ENCODE results near the gene NFASC. TPM values are rescaled to one million over a fixed set of nuclear protein-coding genes. Genes with fewer than 3 reads are reported as not detected.

NFASC gene
- total RNA-seq, 1 experiment from 2014 or later = 5.8 TPM

DNA sequence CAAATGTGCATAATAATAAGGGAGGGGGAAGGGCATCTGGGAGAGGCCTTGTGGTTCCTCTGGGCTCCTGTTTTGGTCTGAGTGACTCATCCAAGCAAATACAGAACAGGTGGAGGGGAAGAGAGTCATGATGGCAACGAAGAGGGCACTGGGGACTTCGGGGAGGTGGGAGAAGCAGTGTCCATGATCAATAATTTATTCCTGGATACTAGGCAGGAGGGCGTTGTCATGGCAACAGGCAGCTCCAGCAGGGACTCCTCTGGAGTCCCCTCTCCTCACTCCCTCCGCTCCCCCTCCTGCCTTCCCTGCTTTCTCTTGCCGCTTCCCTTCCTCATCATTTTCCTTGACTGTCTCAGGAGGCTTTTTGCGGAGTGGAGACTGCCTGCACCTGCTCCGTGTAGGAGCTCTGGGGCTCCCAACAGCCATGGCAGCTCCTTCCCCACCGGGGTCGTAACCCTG is 12.3 kb upstream of the NFASC start:
- peak; percentile 23 for DNase-seq (ENCODE audit: low read depth)

DNA sequence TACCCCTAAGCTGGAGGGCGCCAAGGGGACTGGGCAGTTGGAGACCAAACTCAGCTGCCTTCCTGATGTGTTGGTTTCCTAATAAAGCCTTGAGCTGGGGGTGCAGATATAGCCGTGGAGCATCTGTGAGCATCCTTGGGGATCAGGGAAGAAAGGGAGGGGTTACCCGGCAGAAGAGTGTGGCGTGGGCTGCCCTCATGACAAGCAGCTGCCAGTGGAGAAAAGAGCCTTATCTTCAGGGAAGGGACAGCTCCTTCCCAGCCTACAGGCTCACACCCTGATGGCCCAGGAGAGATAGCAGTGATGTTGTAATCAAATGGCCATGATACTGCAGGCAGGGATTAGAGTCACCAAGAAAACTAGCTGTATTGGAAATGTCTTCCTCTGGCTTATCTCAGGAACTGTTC is 10.8 kb upstream of the NFASC start:
- DNase-seq (ENCODE audit: low read depth) = no peak

DNA sequence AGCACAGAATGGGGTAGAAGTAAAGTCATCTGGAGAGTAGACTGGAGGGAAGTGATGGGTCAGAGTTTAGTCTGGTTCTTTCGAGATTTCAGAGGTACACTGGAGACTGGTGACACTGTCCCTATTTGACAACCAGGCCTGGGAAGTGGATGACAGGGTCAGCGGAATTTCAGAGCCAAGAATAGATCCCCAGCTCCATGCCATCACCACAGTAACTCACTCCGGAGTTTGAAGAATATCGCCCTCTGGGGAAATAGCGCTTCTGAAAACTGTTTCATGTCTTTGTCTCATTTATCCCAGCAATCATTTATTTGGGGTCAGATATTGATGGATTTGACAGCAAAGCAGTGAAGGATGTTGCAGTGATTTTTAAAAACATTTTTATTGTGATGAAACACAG is 7.6 kb upstream of the NFASC start:
- DNase-seq (ENCODE audit: low read depth) = no peak

DNA sequence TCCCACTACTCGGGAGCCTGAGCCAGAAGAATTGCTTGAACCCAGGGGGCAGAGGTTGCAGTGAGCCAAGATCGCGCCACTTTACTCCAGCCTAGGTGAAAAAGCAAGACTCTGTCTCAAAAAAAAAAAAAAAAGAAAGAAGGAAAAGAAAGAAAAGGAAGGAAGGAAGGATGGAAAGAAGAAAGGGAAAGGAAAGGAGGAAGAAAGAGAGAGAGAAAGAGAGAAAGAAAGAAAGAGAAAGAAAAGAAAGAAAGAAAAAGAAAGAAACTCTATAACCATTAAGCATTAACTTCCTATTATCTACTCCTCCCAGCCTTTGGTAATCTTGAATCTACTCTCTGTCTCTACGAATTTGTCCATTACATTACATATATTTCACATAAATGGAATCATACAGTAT is 6.9 kb upstream of the NFASC start:
- no peak for DNase-seq (ENCODE audit: low read depth)

DNA sequence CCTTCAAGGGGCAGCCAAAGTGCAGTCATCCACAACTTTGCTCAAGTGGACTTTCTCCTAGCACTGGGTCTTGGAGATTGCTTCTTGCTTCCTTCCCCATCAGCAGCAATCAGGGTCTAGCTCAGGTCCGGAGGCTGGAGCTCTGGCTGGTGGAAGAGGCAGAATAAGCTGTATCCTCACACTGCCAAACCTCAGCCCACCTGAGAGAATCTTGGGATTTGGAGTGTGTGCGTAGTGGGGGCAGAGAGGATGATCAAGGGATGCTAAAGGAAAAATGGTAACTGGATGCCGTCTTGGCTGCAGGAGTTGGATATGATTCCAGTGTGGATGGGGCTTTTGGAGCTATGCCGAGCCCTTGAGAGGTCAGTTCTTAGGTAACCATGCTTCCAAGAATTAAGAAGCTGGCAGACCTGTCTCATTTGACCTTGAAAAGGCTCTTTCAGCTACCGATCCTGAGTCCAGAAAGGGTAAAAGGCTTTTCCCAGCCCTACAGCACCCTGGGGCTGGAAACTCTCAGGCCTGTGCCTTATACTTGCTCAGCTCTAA is 4.5 kb upstream of the NFASC start:
- DNase-seq (ENCODE audit: low read depth) = no peak

DNA sequence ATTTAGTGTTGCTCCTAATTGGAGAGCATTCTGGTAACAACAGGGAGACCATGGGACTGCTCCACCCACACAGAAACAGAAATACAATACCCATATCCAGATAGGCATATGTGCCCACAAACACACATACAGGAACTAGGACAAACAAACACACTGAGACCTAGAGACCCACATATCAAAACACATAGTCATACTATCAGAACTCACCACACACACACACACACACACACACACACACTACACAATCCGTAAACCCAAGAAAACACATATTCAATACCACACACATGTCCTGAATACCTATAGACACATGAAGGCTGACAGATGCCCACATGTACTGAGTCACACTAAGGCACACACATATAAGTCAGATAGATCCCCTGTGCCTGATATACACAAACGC is 3.5 kb upstream of the NFASC start:
- no peak for DNase-seq (ENCODE audit: low read depth)

DNA sequence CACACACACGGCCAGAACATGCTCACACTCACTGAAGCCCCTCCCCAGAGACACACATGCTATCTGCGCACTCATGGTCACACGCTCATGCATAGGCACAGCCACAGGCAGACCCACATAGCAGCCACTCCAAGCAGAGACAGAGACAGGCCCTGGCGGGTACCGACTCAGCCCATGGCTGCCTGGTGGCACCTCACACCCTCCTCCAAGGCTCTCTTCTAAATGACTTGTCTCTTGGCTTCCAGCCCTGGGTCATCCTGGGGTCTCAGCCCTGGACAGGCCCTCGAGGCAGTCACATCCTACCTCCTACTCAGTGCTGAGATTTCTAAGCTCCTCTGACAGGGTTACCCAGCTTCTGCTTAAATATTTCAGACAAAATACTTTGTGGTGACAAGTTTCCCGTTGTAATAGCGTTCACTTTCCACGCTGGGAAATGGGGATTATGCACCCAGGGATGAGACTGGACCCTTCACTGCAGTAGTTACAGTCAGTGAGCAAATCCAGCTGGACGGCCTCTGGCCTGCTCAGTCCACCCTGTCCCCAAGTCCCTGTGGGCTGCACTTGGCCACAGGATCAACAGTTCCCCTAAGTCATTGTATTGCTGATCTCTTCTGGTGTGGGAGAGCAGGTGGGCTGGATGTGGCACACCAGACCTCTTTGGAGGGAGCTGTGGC is 2.9 kb upstream of the NFASC start:
- DNase-seq (ENCODE audit: low read depth) = no peak

DNA sequence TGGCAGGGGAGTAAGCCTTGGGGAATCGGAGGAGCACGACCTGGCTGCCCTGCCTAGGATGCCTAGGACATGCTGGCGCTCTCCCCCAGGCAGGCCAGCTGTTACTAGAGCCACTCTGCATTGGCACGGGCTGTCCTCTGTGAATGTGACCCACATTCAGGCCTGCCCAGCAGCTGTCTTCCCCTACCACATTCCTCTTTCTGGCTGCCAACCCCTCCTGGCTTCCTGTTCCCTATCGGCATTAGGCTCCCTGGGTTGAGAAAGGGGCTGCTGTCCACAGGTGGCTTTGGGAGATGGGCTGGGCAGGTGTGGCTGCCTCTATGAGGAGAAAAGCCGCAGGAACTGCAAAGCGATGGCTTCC is 2.3 kb upstream of the NFASC start:
- no peak for DNase-seq (ENCODE audit: low read depth)

DNA sequence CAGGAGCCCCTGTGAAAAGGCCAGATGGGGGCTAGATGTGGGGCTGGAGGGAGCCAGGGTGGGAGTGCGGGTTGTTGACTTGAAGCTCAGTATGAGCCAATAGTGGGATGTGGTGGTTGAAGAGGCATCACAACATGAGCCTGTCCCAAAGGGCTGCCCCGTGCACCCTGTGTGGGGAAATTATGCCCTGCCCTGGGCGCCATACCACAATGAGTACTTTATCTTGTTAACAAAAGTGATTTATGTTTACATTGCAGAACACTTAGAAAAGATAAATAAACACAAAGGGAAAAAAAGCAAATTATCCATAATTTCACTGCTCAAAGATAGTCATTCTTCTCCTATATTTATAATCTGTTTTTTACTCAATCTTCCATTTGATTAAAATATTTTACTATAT is 1.6 kb upstream of the NFASC start:
- no peak for DNase-seq (ENCODE audit: low read depth)

DNA sequence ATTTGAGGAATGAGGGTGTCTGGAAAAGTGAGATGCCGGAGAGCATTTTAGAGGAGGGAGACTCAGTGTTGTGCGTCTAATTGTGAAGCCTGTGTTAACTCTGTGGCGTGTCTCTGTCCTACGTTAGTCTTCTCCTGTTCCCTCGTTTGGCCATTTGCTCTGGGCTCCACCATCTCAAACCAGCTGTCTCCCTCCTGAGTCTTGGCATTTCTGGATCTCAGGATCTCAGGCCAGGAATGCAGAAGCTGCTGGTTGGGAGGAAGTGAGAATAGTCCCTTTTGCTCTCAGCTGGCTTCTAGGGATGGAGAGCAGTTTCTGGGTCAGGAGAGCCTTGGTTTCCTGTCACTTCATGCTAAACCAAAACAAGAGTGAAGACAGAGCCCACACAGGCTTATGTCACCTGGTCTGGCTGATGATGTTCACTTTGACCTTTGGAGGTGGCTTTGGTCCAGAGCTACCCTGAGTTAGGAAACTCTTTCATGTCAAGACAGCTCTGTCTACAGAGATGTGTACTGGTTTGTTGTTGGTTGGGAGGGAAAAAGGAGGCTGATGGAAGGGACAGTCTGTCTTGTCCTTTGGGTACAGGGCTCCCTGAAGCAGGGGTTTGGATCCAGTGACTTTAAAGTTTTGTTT is 859 bp downstream of the NFASC start:
- DNase-seq (ENCODE audit: low read depth) = no peak

DNA sequence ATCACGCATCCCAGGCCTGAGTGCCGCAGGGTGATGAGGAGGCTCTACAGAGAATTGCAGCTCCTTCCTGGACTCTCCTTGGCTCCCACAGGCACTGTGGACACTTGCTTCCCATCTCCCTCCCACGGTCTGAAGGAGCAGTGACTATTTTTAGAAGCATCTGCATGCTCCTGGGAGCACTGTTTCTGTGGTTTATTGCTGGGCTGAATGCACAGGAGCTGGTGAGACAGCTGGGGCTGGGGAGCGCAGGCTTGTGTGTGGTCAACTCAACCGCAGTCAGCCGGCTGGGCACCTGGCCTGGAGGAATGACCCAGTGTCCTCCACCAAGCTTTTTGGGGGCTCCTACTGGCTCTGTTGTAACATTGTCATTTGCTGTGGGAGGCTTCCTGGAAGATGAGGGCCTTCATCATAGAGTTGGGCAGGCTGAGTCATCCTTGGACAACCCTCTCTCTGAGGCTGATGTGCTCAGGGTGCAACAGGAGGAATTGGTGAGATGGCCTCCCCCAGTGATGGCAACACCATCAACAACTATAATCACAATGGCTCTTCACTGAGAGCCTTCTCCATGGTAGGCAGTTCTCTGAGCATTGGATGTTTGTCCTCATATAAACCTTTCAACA is 1.7 kb downstream of the NFASC start:
- DNase-seq (ENCODE audit: low read depth) = no peak

DNA sequence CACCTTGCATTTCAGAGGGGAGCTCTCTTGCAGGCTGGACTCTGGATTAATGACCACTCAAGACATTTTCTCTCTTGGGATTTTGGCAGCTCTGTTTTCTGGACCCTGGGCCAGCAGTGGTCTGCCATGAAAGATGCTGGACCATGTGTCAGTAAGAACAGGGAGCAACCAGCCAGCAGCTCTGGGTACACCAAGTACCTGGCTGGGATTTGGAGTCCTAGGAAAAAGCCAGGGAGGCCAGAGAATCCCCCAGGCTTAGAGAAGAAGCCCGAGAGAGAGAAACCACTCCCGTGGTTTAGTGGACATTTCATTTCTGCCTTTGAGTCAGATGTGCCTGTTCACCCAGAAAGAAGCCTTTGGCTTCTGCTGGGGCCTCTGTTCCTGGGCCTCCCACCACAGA is 2.5 kb downstream of the NFASC start:
- DNase-seq (ENCODE audit: low read depth) = no peak

DNA sequence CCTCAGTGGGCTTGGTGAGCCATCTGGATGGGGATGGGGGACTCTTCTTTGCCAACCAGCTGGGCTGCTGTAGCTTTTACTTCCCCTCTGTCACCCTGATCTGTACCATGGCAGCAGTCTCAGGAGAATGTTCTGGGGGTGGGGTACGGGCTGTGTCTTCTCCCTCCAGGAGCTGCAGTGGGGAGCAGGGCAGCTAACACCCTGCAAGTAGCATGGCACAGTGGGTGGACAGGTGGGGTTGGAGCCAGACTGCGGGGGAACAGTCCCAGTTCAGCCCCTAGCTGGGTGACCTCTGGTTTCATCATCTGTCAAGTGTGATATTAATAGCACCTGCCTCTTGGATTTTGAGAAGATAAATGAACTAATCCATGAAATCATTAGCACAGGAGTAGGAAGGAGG is 3.1 kb downstream of the NFASC start:
- DNase-seq (ENCODE audit: low read depth) = no peak

DNA sequence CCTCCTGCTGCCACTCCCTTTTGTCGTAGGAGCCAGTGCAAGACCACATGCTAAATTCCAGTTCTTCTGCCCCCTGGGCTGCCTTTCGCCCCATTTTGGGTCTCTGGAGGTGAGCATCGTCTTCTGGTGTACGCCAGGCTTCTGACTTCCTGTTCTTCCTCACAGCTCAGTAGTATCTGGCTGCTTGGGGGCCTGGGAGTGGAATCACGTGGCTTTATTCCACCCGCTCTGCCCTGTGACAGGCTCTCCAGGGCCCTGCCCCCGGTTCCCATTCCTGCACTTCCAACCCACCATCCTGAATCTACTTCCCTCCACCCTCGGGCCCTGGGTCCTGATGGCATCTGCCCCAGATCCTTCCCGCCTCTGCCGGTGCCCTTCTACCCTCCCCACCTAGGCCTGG is 3.6 kb downstream of the NFASC start:
- DNase-seq (ENCODE audit: low read depth) = no peak

DNA sequence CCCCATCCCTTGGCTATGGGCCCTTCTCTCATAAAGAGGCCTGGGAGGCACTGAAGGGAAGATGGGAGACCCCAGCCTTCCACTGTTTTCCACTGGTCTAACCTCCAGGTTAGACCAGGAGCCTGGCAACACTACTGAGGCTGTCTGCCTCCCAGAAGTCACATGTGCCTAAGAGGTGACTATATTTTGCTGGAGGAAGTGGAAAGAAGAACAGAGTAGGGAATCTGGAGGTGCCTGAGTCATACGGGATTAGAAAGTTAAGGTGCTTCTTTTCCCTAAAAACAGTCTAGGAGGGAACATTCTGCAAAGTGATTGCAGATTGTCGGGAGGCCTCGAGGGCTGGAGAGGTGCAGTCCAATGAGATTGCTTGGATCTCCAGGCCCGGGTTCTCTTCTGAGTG is 4.6 kb downstream of the NFASC start:
- no peak for DNase-seq (ENCODE audit: low read depth)

DNA sequence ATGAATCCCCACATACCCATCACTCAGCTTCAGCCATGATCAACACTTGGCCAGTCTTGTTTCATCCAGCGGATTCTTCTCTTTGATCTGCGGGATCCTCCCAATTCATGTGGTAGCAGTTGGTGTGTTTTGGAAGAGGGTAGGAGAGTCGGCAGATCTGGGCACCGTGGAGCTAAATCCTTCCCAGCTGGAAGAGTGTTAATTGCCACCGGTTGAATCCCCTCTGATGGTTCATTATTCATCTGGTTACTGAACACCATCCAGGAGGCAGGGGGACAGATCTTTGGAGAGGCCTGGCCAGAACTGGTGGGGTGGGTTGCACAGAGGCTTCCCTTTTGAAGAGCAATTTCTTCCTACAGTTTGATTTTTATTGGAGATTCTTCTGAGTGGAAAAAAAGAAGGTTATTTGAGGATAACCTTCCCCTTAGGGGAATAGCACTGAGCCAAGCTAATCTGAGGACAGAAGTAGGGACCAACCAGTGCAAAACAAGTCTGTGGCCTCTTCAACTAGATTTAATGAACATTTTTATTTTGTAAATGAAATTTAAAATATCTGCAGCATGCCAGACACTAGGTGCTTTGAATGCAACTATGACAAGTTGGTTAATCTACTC is 8.1 kb downstream of the NFASC start:
- no peak for DNase-seq (ENCODE audit: low read depth)

DNA sequence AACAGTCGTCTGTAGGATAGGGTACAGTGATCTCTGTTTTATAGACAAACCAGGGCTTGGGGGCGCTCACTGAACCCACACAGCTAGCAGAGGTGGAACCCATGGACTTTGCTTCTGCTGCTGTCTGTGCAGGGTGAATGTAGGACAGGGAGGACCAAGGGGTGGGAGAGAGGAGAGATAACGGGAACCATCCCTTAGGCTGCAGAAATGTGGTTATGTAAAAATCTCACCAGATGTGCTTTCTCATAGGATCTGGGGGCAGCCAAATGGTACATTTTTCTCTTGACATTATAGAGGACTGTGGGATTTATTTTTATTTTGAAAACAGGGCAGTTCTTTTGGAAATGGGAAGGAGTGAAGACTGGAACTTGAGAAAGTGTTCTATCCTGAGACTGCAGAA is 8.7 kb downstream of the NFASC start:
- DNase-seq (ENCODE audit: low read depth) = no peak

DNA sequence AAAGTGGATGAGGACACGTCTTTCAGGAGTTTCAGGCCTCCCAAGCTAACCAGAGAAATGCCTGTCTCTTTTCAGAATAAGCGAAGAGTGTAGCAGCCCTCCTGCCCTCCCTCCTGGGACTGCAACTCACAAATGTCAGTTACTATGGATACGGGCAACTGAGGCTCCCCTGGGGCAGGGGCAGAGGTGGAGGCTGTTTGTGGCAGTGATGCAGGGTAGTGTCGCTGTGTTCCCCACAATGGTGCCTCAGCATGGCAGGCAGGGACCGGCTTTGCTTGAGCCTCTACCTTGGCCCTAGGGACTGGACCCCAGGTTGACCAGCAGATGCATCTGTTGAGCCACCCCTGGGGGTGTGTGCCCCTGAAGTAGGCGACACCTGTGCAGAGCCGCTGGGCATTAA is 10.2 kb downstream of the NFASC start:
- no peak for DNase-seq (ENCODE audit: low read depth)

DNA sequence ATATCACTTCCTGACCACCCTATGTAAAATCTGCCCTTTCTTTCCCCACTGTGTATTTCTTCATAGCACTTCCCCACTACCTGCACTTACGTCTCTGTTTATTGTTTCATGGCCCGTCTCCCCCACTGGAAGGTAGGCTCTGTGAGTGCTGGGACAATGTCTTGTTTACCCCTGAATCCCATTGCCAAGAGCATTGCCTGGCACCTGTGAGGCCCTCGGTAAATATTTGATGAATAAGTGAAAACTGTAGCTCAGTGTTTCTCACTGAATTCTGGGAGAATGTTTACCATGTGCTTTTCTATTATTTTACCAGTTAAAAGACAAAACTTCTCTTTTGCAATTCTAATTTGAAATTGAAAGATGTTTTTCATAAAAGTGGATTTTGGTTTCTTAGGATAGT is 11.8 kb downstream of the NFASC start:
- DNase-seq (ENCODE audit: low read depth) = no peak

DNA sequence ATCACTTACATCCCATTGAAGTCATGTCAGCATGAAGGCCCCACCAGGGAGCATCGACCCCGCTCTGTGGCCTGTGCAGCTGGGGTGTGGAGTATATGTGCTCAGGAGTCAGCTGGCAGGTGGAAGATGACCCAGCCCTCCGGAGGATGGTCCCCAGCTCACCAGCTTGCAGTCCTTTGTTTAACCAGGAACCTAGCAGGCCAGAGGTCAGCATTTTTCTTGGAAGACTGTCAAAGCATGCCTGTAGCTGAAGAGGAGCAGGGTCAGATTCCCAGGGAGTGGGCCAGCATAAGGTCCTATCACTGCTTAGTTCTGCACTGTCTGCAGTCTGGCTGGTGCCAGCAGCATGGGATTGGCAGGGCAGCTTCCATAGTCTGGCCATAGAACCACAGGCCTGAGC is 12.7 kb downstream of the NFASC start:
- no peak for DNase-seq (ENCODE audit: low read depth)

DNA sequence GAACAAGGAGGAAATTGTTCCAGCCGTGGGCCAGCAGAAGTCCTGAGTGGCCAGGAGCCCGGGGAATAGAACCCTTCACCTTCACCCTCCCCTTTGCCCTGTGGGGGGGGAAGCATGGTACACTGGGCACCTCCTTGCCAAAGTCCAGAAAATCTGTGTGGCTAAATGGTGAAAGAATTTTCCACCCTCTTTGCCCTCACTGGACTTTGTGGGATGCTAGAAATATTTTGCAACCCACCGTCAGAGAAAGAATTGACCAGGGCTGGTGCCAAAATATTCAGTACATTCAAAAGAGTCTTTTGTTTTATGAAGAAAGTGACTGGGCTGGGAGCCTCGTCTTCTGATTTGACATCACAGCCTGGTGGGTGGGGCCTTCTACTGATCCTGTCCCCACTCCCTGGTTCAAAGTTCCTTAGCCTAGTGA is 14.6 kb downstream of the NFASC start:
- no peak for DNase-seq (ENCODE audit: low read depth)

DNA sequence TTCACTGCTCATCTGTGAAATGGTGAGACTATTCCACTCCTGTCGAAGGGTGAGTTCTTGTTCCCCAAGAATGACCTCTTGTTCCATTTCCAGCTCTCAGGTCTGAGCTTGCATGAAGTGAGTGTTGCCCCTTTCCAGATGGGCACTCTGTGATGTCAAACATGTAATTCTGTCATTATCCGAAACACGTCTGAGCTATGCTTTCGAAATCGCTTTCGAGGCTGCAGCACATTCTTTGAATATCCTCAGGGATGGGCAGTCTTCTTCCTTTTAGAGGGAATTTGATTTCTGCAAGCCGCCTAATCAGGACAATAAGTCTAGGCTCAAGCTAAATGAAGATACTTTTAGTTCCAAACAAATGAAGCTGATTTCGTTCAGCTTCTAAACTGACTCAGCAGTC is 15.1 kb downstream of the NFASC start:
- DNase-seq (ENCODE audit: low read depth) = no peak

DNA sequence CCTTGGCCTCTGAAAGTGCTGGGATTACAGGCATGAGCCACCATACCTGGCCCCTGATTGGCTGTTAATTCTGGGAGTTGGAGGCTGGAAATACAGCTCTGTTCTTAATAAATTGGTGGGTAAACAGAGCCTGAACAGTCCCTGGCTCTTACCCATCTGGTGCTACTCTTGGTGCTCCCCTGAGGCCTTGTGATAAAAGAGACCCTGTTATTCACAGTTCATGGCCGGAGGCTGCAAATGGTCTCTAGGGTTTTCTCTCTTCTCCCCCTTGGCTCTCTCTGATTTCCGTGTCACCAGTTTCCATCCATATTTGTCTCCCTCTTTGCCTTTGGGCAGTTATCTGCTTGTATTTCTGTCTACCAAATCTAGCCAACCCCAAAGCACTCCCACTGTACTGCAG is 17.2 kb downstream of the NFASC start:
- DNase-seq (ENCODE audit: low read depth) = no peak
